Endothelial cell (in vitro differentiated cells): ENCODE data around the gene CPNE9. TPM values are rescaled to one million over a fixed set of nuclear protein-coding genes. Genes with fewer than 3 reads are reported as not detected.
A peak's percentile ranks its signal among the peaks of the same experiment; 100 is the strongest.

ENCODE experiments used
- DNase-seq: peaks from one replicate; pipeline ENCODE4 v3.0.0; 2021; ENCODE audit warnings: low spot score
- H3K27ac Mint-ChIP-seq: one replicate; pipeline ENCODE4 v1.8.0; 2021; ENCODE audit warnings: mixed read lengths, inconsistent platforms; ENCODE audit not compliant: unreplicated experiment
- H3K27me3 Mint-ChIP-seq: one replicate; pipeline ENCODE4 v1.8.0; 2021; ENCODE audit warnings: mild to moderate bottlenecking, moderate library complexity, mixed read lengths, inconsistent platforms; ENCODE audit not compliant: unreplicated experiment
- H3K36me3 Mint-ChIP-seq: one replicate; pipeline ENCODE4 v1.8.0; 2021; ENCODE audit warnings: mild to moderate bottlenecking, low read depth, mixed read lengths, inconsistent platforms; ENCODE audit not compliant: unreplicated experiment
- H3K4me1 Mint-ChIP-seq: one replicate; pipeline ENCODE4 v1.8.0; 2021; ENCODE audit warnings: mild to moderate bottlenecking, mixed read lengths, inconsistent platforms; ENCODE audit not compliant: unreplicated experiment
- H3K4me3 Mint-ChIP-seq: one replicate; pipeline ENCODE4 v1.8.0; 2021; ENCODE audit warnings: mild to moderate bottlenecking, mixed read lengths, inconsistent platforms; ENCODE audit not compliant: unreplicated experiment
- H3K9me3 Mint-ChIP-seq: one replicate; pipeline ENCODE4 v1.8.0; 2021; ENCODE audit warnings: mixed read lengths, inconsistent platforms; ENCODE audit not compliant: unreplicated experiment
- CTCF ChIP-seq: fragments of 200-600 bp; sonication (generic); IDR thresholded peaks from one replicate; pipeline ENCODE4 v1.5.0; 2021; ENCODE audit warnings: antibody characterized with exemption; ENCODE audit not compliant: unreplicated experiment
- long read RNA-seq: library from polyadenylated mRNA; unstranded; transcript quantifications from one replicate; pipeline ENCODE4 v2.0.0, GENCODE V29; 2020; ENCODE audit not compliant: unreplicated experiment
- total RNA-seq: library from RNA; stranded (reverse); fragmentation: NEBNext Ultra II Directional; extraction: Animal tissue kit (Norgen Biotek cat#: 25700); gene quantifications from one replicate; pipeline ENCODE4 v1.2.1, GENCODE V29; 2021; ENCODE audit not compliant: unreplicated experiment

Gene CPNE9, protein sequence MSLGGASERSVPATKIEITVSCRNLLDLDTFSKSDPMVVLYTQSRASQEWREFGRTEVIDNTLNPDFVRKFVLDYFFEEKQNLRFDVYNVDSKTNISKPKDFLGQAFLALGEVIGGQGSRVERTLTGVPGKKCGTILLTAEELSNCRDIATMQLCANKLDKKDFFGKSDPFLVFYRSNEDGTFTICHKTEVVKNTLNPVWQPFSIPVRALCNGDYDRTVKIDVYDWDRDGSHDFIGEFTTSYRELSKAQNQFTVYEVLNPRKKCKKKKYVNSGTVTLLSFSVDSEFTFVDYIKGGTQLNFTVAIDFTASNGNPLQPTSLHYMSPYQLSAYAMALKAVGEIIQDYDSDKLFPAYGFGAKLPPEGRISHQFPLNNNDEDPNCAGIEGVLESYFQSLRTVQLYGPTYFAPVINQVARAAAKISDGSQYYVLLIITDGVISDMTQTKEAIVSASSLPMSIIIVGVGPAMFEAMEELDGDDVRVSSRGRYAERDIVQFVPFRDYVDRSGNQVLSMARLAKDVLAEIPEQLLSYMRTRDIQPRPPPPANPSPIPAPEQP
- total RNA-seq: 0.31 TPM
- long read RNA-seq: 0 reads

DNA sequence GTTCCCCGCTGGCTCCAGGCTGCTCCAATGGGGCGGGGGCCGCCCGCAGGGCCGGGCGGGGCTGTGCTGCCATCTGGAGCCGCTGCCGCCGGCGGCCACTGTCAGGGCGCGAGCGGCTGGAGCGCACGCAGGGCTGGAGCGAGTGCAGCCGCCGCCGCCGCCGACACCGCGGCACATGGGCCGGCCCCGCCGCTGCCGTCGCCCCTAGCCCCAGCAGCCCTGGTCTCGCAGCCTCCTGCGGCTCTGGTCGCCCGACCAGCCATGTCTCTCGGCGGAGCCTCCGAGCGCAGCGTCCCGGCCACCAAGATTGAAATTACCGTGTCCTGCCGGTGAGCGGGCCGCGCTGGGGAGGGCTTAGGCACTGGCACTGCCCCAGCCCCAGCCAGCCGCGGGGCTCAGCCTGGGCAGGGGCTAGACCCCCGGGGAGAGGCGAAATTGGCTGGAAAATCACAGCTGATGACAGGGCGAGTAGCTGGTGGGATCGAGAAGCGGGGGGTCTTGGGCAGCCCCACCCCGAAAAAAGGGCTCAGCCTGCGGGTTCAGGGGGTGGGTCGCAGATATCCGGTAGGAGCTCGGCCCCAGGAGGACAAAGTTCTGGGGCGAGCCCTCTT is at the start of gene CPNE9:
Gene CPNE9 (plus strand): TSS at position 98 of the 611 bp plus-strand sequence. CDS start 164 bp downstream, at position 262.
- peak; percentile 28 for DNase-seq
- Mint-ChIP-seq H3K27ac (no peak within 1 kb of the TSS), H3K27me3 (peaks cover 7% of the 10 kb centered on the region), H3K4me1 (peaks cover 3% of the 10 kb centered on the region), H3K9me3 (no peaks in the 10 kb centered on the region), H3K36me3 (peaks cover 22% of the 10 kb centered on the region), H3K4me3 (no peak within 1 kb of the TSS)
- TF ChIP-seq CTCF: no peak

GRCh38 chr3:9659849-9660248 is 43.8 kb upstream of the CPNE9 start:
- no peak for TF ChIP-seq CTCF
- H3K27ac Mint-ChIP-seq: no peak overlapping the region
- no peak for DNase-seq

DNA sequence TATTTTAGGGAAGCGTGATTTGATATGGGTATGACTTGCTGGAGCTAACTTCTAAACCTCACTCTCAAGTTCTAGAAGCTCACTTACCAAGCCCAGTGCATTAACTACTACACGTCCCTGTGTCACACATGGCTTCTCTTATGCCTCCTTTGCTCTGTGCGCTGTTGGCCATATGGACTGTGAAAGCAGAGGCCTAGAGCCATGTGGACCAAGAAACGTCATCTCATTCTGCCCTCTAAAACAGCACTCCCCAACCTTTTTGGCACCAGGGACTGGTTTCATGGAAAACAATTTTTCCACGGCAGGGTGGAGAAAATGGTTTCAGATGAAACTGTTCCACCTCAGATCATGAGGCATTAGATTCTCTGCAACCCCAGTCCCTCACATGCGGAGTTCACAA is 42.7 kb upstream of the CPNE9 start:
- H3K4me3 Mint-ChIP-seq: no peak overlapping the region
- DNase-seq: no peak
- peaks cover 14% of the 10 kb centered on the region for H3K4me1 Mint-ChIP-seq
- no peaks in the 10 kb centered on the region for H3K9me3 Mint-ChIP-seq
- peaks cover 1% of the 10 kb centered on the region for H3K27me3 Mint-ChIP-seq
- peaks cover 41% of the 10 kb centered on the region for H3K36me3 Mint-ChIP-seq
- TF ChIP-seq CTCF: no peak
- H3K27ac Mint-ChIP-seq: peak overlapping the region; percentile 85

More at GRCh38 chr3:9659849-9660248, 43.8 kb upstream of the CPNE9 start:
- Mint-ChIP-seq H3K9me3 (no peaks in the 10 kb centered on the region), H3K4me3 (peak overlapping the region; percentile 24), H3K4me1 (peaks cover 15% of the 10 kb centered on the region), H3K36me3 (peaks cover 40% of the 10 kb centered on the region), H3K27me3 (peaks cover 1% of the 10 kb centered on the region)

DNA sequence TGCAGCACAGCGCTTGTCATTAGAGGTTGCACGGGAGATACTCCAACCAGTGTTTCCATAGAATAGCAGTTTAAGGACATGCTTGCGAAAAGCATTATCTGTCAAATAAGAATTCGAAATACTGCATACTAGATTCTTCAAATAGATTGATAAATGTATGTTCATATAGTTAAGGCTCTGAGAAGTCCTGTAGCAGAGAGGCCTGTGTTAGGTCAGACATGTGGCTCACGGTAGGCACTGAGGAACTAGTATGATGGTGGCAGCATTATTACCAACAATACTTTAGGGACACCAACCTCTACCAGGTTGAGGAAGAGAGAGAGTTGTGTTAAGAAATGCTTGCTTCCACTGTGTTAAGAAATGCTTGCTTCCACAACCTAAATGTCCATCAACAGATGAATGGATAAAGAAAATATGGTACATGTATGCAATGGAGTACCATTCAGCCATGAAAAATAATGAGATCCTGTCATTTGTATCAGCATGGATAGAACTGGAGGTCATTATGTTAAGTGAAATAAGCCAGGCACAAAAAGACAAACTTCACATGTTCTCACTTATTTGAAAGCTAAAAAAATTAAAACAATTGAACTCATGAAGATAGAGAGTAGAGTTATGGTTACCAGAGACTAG is 39.4 kb upstream of the CPNE9 start:
- Mint-ChIP-seq H3K36me3 (peaks cover 49% of the 10 kb centered on the region), H3K27me3 (peaks cover 5% of the 10 kb centered on the region), H3K4me1 (peaks cover 13% of the 10 kb centered on the region), H3K9me3 (no peaks in the 10 kb centered on the region), H3K4me3 (peak overlapping the region; percentile 6), H3K27ac (peak overlapping the region; percentile 72)
- TF ChIP-seq CTCF: no peak
- no peak for DNase-seq
